Psoas muscle (tissue), 8 donors: Measurements from ENCODE around the gene HOXB2. TPM values are rescaled to one million over a fixed set of nuclear protein-coding genes. Genes with fewer than 3 reads are reported as not detected.

Experiments used
- ATAC-seq, 4 donors: fragments of 200-7000 bp; cut with Tn5 transposase; one replicate each; pipeline ENCODE4 v1.9.1; 2020; ENCODE audit warnings: moderate library complexity in 3 of 4, mild to moderate bottlenecking in 2 of 4
- DNase-seq, 2 donors: peaks; one replicate each; pipeline ENCODE4 v3.0.0-alpha.2; 2020
- H3K27ac ChIP-seq: fragments of 200-600 bp; one replicate; pipeline ENCODE4 v1.8.0; 2022
- H3K27me3 ChIP-seq, 3 donors: fragments of 200-600 bp in 1 of 3; one replicate each; pipeline versions ENCODE4 v1.6.1 to v1.8.0; 2013 to 2022; ENCODE audit warnings: low read length in 2 of 3, mild to moderate bottlenecking in 2 of 3, moderate library complexity in 1 of 3; ENCODE audit not compliant: insufficient read depth in 3 of 3
- H3K36me3 ChIP-seq, 2 donors: fragments of 200-600 bp in 1 of 2; one replicate each; pipeline versions ENCODE4 v1.6.1 to v1.8.0; 2013 to 2022; ENCODE audit warnings: low read depth in 1 of 2, mild to moderate bottlenecking in 1 of 2, moderate library complexity in 1 of 2; ENCODE audit not compliant: insufficient read depth in 1 of 2
- H3K4me1 ChIP-seq: fragments of 200-600 bp; one replicate; pipeline ENCODE4 v1.8.0; 2022
- H3K4me3 ChIP-seq: fragments of 200-600 bp; one replicate; pipeline ENCODE4 v1.8.0; 2022; ENCODE audit warnings: mild to moderate bottlenecking
- H3K9me3 ChIP-seq: fragments of 200-600 bp; one replicate; pipeline ENCODE4 v1.8.0; 2022
- WGBS, 3 donors: extraction: QIAGEN DNeasy Blood & Tissue Kit; methylation state at CpG; one replicate each; pipeline versions ENCODE4 v1.1.6 to v1.1.7; 2013; 5-methylcytosine and 5-hydroxymethylcytosine counted together
- intact Hi-C, 2 donors: fragments of 100-400 bp; cut with DNase I; formaldehyde crosslinking; loops; one replicate each; pipeline versions ENCODE4 v1.11.0 to v1.14.2; 2022
- polyA plus RNA-seq, 3 donors: library from polyadenylated mRNA; stranded (reverse); fragments of 200-250 nt; gene quantifications; one replicate each; pipeline ENCODE4 v1.2.3, GENCODE V29; 2013
- total RNA-seq, 4 donors: library from RNA; stranded (reverse); fragmentation: NEBNext Ultra II Directional in 2 of 4; extraction: Animal tissue kit (Norgen Biotek cat#: 25700) in 2 of 4; gene quantifications; one replicate each; pipeline versions ENCODE4 v1.2.1 to v1.2.4, GENCODE V29; 2021 to 2023
- TF ChIP-seq, protein P1 (sequence below): fragments of 200-600 bp; IDR thresholded peaks from one replicate; pipeline ENCODE4 v1.8.0; 2022; ENCODE audit warnings: antibody characterized with exemption
- donor health status: healthy with polysubstance abuse.
- donor health status: DM: no; HTN: no; CAD: no; lungs with moderate emphysema.
- donor health status: Bipolar disorder and iron deficiency.
- donor health status: healthy.
- donor health status: DM: yes; HTN: yes; CAD: no.
- donor health status: DM: no; HTN: no; CAD: no.
- donor health status: DM: no; HTN: no; CAD: no.
- donor health status: DM: yes; HTN: yes; CAD: no.

Gene HOXB2
- total and polyA plus RNA-seq, 7 donors, result 3.1 to 12.9 (median 5.0) TPM

DNA sequence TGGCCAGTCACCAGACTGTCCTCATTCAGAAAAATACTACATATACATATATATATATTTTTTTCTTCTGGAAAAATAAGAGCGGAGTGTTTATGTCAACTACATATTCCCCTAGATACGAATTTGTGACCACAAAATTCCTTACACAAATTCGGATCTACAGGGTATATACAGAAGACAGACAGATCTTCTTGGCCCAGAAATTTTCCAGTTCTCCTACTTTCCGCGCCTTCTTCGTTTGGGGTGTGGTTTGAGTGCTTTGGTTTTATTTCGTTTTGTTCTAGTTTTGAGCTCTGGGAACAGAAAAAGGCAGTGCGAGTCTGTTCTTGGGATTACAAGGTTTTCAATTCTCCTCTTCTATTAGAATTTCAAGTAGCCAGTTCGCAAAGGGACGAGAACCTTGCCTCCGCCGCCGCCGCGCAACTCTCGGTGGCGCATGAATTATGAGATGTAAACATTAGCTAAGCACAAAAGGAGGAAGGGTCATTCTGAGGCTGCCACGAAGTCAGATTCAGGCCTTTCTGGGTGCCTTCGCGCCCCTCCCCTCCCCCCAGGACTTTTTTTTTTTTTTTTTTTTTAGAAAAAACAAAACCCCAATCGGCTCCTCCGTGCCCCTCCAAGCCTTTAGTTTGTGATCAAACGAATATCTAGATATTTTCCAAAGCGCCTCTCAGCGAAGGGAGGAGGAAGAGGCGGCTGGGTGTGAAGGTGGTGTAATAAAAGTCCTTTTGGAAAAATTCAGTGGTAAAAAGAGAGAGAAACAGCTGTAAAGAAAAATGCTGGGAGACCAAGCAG, 35.0 kb upstream of the HOXB2 start:
- Histone ChIP-seq H3K27me3 (peaks cover 0 to 95% (median 34%) of the 10 kb centered on the region in 3 donors), H3K36me3 (no peaks in the 10 kb centered on the region), H3K4me1 (no peaks in the 10 kb centered on the region), H3K4me3 (peak overlapping the region; percentile 73), H3K27ac (peak overlapping the region; percentile 4), H3K9me3 (no peaks in the 10 kb centered on the region)
- WGBS, 3 donors, result 33 to 47% (median 39%) methylated on average over 26 of the region's 26 CpGs
- TF ChIP-seq, protein P1, sequence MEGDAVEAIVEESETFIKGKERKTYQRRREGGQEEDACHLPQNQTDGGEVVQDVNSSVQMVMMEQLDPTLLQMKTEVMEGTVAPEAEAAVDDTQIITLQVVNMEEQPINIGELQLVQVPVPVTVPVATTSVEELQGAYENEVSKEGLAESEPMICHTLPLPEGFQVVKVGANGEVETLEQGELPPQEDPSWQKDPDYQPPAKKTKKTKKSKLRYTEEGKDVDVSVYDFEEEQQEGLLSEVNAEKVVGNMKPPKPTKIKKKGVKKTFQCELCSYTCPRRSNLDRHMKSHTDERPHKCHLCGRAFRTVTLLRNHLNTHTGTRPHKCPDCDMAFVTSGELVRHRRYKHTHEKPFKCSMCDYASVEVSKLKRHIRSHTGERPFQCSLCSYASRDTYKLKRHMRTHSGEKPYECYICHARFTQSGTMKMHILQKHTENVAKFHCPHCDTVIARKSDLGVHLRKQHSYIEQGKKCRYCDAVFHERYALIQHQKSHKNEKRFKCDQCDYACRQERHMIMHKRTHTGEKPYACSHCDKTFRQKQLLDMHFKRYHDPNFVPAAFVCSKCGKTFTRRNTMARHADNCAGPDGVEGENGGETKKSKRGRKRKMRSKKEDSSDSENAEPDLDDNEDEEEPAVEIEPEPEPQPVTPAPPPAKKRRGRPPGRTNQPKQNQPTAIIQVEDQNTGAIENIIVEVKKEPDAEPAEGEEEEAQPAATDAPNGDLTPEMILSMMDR, result no peak
- DNase-seq (no peak), ATAC-seq (no peak)
- intact Hi-C loops, result no loop called here

DNA sequence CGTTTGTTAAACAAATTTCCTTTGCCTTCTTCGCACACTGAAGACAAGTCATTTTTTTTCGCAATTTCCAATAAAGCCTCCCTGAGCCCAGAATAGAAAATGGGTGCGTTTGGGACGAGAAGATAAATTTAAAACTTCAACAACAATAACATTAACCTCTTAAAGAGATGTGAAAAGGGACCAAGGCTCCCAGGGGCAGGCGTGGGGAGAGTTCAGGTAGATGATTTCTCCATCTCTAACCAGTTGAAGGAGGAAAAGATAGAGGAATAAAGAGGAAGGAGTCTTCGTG, 34.5 kb upstream of the HOXB2 start:
- H3K9me3 ChIP-seq, result no peaks in the 10 kb centered on the region
- TF ChIP-seq, protein P1, result no peak
- H3K4me3 ChIP-seq, result peak overlapping the region; percentile 73
- DNase-seq, result no peak
- no peaks in the 10 kb centered on the region for H3K4me1 ChIP-seq
- H3K27ac ChIP-seq, result peak overlapping the region; percentile 4
- WGBS, 3 donors, result 28 to 33% (median 32%) methylated on average over 7 of the region's 7 CpGs
- peaks cover 0 to 97% (median 36%) of the 10 kb centered on the region in 3 donors for H3K27me3 ChIP-seq
- intact Hi-C loops, result no loop called here
- no peaks in the 10 kb centered on the region for H3K36me3 ChIP-seq
- ATAC-seq, result no peak

DNA sequence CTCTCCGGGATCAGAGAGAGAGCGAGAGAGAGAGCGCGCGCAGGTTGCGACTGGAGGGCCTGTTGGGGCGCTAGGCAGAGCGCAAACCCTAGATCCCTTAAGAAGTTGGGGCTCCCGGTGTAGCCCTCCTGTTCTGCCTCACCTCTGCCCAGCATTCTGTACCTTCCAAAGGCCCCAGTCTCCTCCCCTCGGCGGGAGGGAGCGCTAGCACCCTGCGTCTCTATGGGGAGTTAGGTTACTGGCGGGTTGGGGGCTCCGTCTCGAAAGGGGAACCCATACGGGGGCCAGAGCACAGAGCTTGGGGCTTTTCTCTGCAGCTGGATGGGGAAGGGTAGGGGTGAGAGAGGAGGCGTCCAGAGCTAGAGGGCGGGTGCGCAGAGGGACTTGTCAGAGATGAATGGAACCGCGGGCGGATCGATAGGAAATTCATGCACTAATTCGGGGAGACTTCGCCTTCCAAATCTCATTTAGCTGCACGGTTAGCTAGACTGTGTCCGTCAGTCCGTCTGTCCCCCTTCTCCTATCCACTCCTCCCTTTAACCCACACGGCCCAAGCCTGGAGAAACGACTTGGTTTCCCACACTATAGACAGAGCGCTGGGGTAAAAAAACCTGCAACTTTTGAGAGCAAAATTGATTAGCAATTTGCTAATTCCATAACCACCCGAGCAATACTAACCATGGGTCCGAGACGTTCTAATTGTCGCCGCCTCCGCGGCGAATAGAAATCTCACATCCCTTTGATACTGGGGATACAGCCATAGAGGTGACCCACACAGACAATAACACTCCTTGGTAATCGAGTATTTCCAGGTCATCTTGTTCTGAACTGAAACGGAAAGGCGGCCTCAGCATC, 33.9 kb upstream of the HOXB2 start:
- TF ChIP-seq, protein P1, result no peak
- intact Hi-C loops, result no loop called here
- peaks cover 0 to 97% (median 37%) of the 10 kb centered on the region in 3 donors for H3K27me3 ChIP-seq
- peak; percentile 6 to 35 (median 19) for ATAC-seq
- peak overlapping the region; percentile 73 for H3K4me3 ChIP-seq
- no peaks in the 10 kb centered on the region for H3K36me3 ChIP-seq
- no peaks in the 10 kb centered on the region for H3K4me1 ChIP-seq
- DNase-seq, result no peak
- H3K9me3 ChIP-seq, result no peaks in the 10 kb centered on the region
- peak overlapping the region; percentile 65 for H3K27ac ChIP-seq
- WGBS, 3 donors, result 10 to 14% (median 12%) methylated on average over 42 to 43 of the region's 43 CpGs

DNA sequence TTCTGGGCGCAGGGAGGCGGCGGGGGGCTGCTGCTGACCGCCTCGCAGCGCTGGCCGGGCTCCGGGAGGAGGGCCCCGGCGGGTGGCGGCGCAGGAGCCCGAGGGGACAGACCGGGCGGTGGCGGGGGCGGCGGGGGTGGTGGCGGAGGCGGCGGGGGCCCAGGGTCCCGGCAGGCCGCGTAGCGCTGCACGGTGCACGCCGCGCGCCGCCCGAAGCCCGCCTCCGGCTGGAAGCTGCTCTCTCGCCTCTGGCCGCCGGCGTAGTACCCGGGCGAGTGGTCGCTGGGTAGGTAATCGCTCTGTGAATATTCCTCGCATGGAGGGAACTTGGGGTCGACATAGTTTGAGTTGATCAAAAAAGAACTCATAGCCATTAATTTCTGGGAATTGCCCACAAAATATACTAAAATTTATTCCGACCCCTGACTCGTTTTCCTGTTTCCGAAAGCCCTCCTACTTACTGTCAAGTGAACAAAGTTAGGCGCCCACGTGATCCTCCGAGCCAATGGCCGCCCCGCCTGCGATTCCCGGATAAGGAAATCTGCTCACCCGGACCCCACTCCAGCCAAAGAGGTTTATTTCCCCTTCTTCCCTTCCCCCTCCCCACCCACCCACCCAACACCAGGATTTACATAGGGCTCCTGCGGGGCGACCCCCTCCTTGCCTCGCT, 33.2 kb upstream of the HOXB2 start, which contains the start of gene HOXB4:
Gene HOXB4, minus strand, starts transcription at position 405 of the 670 bp plus-strand sequence. Its CDS starts 31 bp downstream, at position 374.
- Histone ChIP-seq H3K27me3 (peaks cover 0 to 96% (median 33%) of the 10 kb centered on the region in 3 donors), H3K4me3 (peak within 1 kb of the TSS; percentile 73), H3K4me1 (no peaks in the 10 kb centered on the region), H3K9me3 (no peaks in the 10 kb centered on the region), H3K36me3 (no peaks in the 10 kb centered on the region), H3K27ac (peak within 1 kb of the TSS; percentile 65)
- 1 to 3% (median 2%) methylated on average over 34 to 56 of the region's 58 CpGs for WGBS, 3 donors
- DNase-seq (peak; percentile 80 to 81), ATAC-seq (peak; percentile 57 to 76 (median 60))
- intact Hi-C loops, result no loop called here
- TF ChIP-seq, protein P1, result no peak
